C4-2B (cell line): ENCODE measurements around the gene URAD.
"Not testable (repeated sequence)": the region's sequence is repeated elsewhere in the genome, so short reads cannot be mapped to it uniquely, and the experiment has no call there.

ENCODE experiments used
- CTCF ChIP-seq: fragments of 450-650 bp; conservative IDR thresholded peaks from 2 replicates; pipeline ENCODE4 v1.5.1; 2017; ENCODE audit warnings: mild to moderate bottlenecking
- ZFX ChIP-seq: fragments of 450-650 bp; IDR thresholded peaks from 2 replicates; pipeline ENCODE4 v1.6.1; 2017

DNA sequence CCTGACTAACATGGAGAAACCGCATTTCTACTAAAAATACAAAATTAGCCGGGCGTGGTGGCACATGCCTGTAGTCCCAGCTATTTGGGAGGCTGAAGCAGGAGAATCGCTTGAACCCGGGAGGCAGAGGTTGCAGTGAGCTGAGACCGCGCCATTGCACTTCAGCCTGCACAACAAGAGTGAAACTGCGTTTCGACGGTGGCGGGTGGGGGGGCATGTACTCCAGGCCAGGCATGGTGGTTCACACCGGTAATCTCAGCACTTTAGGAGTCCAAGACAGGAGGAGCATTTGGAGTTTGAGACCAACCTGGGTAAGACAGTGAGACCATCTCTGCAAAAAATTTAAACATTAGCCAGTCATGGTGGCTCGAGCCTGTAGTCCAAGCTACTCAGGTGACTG lies 24.3 kb downstream of the URAD start:
- TF ChIP-seq CTCF, ZFX: not testable (repeated sequence)
